H1 (cell line): ENCODE results near the gene BAIAP2L2. TPM values are rescaled to one million over a fixed set of nuclear protein-coding genes. Genes with fewer than 3 reads are reported as not detected.

Source experiments
- CTCF ChIA-PET: fragments of 300-600 bp; sonication (Branson Sonifier 250); formaldehyde crosslinking; loops from one replicate; lab custom pipeline; 2021; ENCODE audit not compliant: partially characterized antibody; lab: Charles Lee
- POLR2A ChIA-PET: fragments of 300-600 bp; sonication (Branson Sonifier 250); formaldehyde crosslinking; loops from one replicate; lab custom pipeline; 2021; ENCODE audit warnings: inconsistent platforms; ENCODE audit not compliant: partially characterized antibody; lab: Charles Lee
- DNase-seq, 2 experiments: peaks; one replicate each; pipeline versions ENCODE4 v3.0.0 to v3.0.0-alpha.2; 2010 to 2022; ENCODE audit warnings: low spot score in 2 of 2, low read depth in 1 of 2, mixed read lengths in 1 of 2
- FAIRE-seq: peaks from 2 replicates; lab custom pipeline; 2011; peaks lifted over from hg19 to GRCh38; lab: Jason Lieb, UNC
- H2AFZ ChIP-seq: 2 replicates; pipeline ENCODE4 v1.8.1; 2012; ENCODE audit warnings: low read length, inconsistent platforms
- H2AK5ac ChIP-seq: 2 replicates; pipeline ENCODE4 v1.6.1; 2013; ENCODE audit warnings: low read depth, low read length
- H2BK120ac ChIP-seq: replicated peaks from 2 replicates; pipeline ENCODE3; 2013; ENCODE audit warnings: low read depth, low read length, inconsistent platforms
- H2BK12ac ChIP-seq: 2 replicates; pipeline ENCODE4 v1.6.1; 2013; ENCODE audit warnings: low read depth, low read length
- H2BK15ac ChIP-seq: 2 replicates; pipeline ENCODE4 v1.6.1; 2013; ENCODE audit warnings: low read length
- H2BK20ac ChIP-seq: 2 replicates; pipeline ENCODE4 v1.6.1; 2013; ENCODE audit warnings: low read length
- H2BK5ac ChIP-seq: 2 replicates; pipeline ENCODE4 v1.6.1; 2013; ENCODE audit warnings: low read depth, low read length
- H3K14ac ChIP-seq: 2 replicates; pipeline ENCODE4 v1.6.1; 2013; ENCODE audit warnings: inconsistent platforms; ENCODE audit not compliant: insufficient read length
- H3K18ac ChIP-seq: 2 replicates; pipeline ENCODE4 v1.6.1; 2013; ENCODE audit warnings: low read length; ENCODE audit errors: extremely low read depth
- H3K23ac ChIP-seq: 2 replicates; pipeline ENCODE4 v1.6.1; 2013; ENCODE audit warnings: inconsistent platforms; ENCODE audit not compliant: insufficient read length
- H3K23me2 ChIP-seq: 2 replicates; pipeline ENCODE4 v1.6.1; 2013; ENCODE audit warnings: low read depth, low read length
- H3K27ac ChIP-seq: 2 replicates; pipeline ENCODE4 v1.6.1; 2011; ENCODE audit warnings: low read depth, low read length, inconsistent platforms
- H3K27me3 ChIP-seq, 4 experiments: replicated peaks in 1 of 4; 1 replicate in 1 of 4; 2 replicates in 3 of 4; pipeline versions ENCODE4 v1.6.1 to v1.8.1; 2011 to 2013; ENCODE audit warnings: low read length in 3 of 4, mild to moderate bottlenecking in 3 of 4, inconsistent platforms in 2 of 4, mixed read lengths in 2 of 4, moderate library complexity in 1 of 4; ENCODE audit not compliant: control insufficient read depth in 3 of 4, insufficient read depth in 3 of 4; ENCODE audit errors: extremely low read depth in 1 of 4
- H3K36me3 ChIP-seq, 4 experiments: 2 replicates each; pipeline versions ENCODE4 v1.6.1 to v1.8.1; 2011 to 2013; ENCODE audit warnings: mild to moderate bottlenecking in 4 of 4, low read length in 3 of 4, moderate library complexity in 2 of 4, control low read depth in 1 of 4, inconsistent platforms in 1 of 4; ENCODE audit not compliant: insufficient read depth in 4 of 4, control insufficient read depth in 2 of 4
- H3K4ac ChIP-seq: replicated peaks from 2 replicates; pipeline ENCODE3; 2013; ENCODE audit warnings: low read length, low read depth, mixed read lengths, inconsistent platforms; ENCODE audit not compliant: insufficient read length
- H3K4me1 ChIP-seq, 4 experiments: replicated peaks in 1 of 4; 1 replicate in 1 of 4; 2 replicates in 3 of 4; pipeline versions ENCODE4 v1.6.1 to v1.8.1; 2011 to 2013; ENCODE audit warnings: low read length in 3 of 4, inconsistent platforms in 2 of 4, mixed read lengths in 1 of 4; ENCODE audit not compliant: insufficient read depth in 4 of 4, control insufficient read depth in 3 of 4
- H3K4me2 ChIP-seq, 2 experiments: 2 replicates each; pipeline versions ENCODE4 v1.6.1 to v1.8.1; 2011 to 2013; ENCODE audit warnings: low read depth in 2 of 2, low read length in 2 of 2, control low read depth in 1 of 2, inconsistent platforms in 1 of 2, mild to moderate bottlenecking in 1 of 2; ENCODE audit not compliant: insufficient read depth in 1 of 2
- H3K4me3 ChIP-seq, 4 experiments: fragments of 200-600, 300-600 bp in 1 of 4; sonication (generic), shearing (Covaris generic), sonication (Bioruptor Twin) in 1 of 4; 2 replicates each; pipeline versions ENCODE4 v1.5.1 to v1.8.1; 2011 to 2016; ENCODE audit warnings: low read length in 4 of 4, low read depth in 3 of 4, control low read depth in 2 of 4, inconsistent platforms in 2 of 4, mild to moderate bottlenecking in 2 of 4, mixed read lengths in 1 of 4, moderate library complexity in 1 of 4; ENCODE audit not compliant: insufficient read depth in 2 of 4; ENCODE audit errors: extremely low read depth in 1 of 4
- H3K56ac ChIP-seq: replicated peaks from 2 replicates; pipeline ENCODE3; 2013; ENCODE audit warnings: low read depth, mild to moderate bottlenecking, mixed read lengths, low read length, inconsistent platforms; ENCODE audit not compliant: insufficient read length
- H3K79me1 ChIP-seq: 2 replicates; pipeline ENCODE4 v1.6.1; 2013; ENCODE audit warnings: low read depth, low read length, control low read depth
- H3K79me2 ChIP-seq, 2 experiments: 2 replicates each; pipeline versions ENCODE4 v1.6.1 to v1.8.1; 2012 to 2013; ENCODE audit warnings: low read length in 2 of 2, mild to moderate bottlenecking in 2 of 2, inconsistent platforms in 1 of 2; ENCODE audit not compliant: insufficient read depth in 2 of 2, control insufficient read depth in 1 of 2
- H3K9ac ChIP-seq, 4 experiments: replicated peaks in 1 of 4; 1 replicate in 1 of 4; 2 replicates in 3 of 4; pipeline versions ENCODE4 v1.6.1 to v1.8.1; 2011 to 2013; ENCODE audit warnings: low read depth in 3 of 4, low read length in 3 of 4, control low read depth in 2 of 4, mild to moderate bottlenecking in 2 of 4, moderate library complexity in 2 of 4, inconsistent platforms in 1 of 4; ENCODE audit errors: extremely low read depth in 1 of 4
- H3K9me3 ChIP-seq, 2 experiments: 2 replicates each; pipeline versions ENCODE4 v1.6.1 to v1.8.1; 2012 to 2013; ENCODE audit warnings: mild to moderate bottlenecking in 2 of 2, moderate library complexity in 2 of 2, control low read depth in 1 of 2, inconsistent platforms in 1 of 2, low read depth in 1 of 2, low read length in 1 of 2, mixed read lengths in 1 of 2; ENCODE audit not compliant: insufficient read depth in 2 of 2
- H4K20me1 ChIP-seq, 2 experiments: replicated peaks in 1 of 2; 2 replicates each; pipeline versions ENCODE3 to v1.8.1; 2011 to 2013; ENCODE audit warnings: inconsistent platforms in 2 of 2, low read length in 2 of 2, mild to moderate bottlenecking in 1 of 2; ENCODE audit not compliant: insufficient read depth in 2 of 2, control insufficient read depth in 1 of 2
- H4K5ac ChIP-seq: 2 replicates; pipeline ENCODE4 v1.6.1; 2013; ENCODE audit warnings: low read length, low read depth, mixed read lengths, inconsistent platforms; ENCODE audit not compliant: insufficient read length
- H4K8ac ChIP-seq: 2 replicates; pipeline ENCODE4 v1.8.0; 2013; ENCODE audit warnings: mild to moderate bottlenecking, moderate library complexity, low read length, inconsistent platforms; ENCODE audit not compliant: insufficient read depth; ENCODE audit errors: extremely low read depth
- H4K91ac ChIP-seq: replicated peaks from 2 replicates; pipeline ENCODE3; 2013; ENCODE audit warnings: low read length, mixed read lengths, inconsistent platforms; ENCODE audit not compliant: insufficient read length
- CHD1 ChIP-seq: IDR thresholded peaks from 2 replicates; pipeline ENCODE4 v1.6.1; 2012; ENCODE audit warnings: low read depth, low read length, improper control_type of control experiment
- CTBP2 ChIP-seq: IDR thresholded peaks from 2 replicates; pipeline ENCODE4 v1.7.0; 2011; ENCODE audit warnings: borderline replicate concordance, mild to moderate bottlenecking, moderate library complexity, mixed read lengths, low read length; ENCODE audit not compliant: insufficient read depth, insufficient read length
- EZH2 ChIP-seq: fragments of 200-600 bp; sonication (generic); IDR thresholded peaks from 2 replicates; pipeline ENCODE4 v1.7.1; 2012; ENCODE audit warnings: low read depth, mild to moderate bottlenecking, moderate library complexity, low read length, inconsistent platforms; ENCODE audit not compliant: severe bottlenecking
- MAX ChIP-seq: IDR thresholded peaks from 2 replicates; pipeline ENCODE4 v1.6.1; 2012; ENCODE audit warnings: inconsistent platforms
- SIRT6 ChIP-seq: IDR thresholded peaks from one replicate; pipeline ENCODE4 v1.7.1; 2012; ENCODE audit warnings: low read length, inconsistent platforms
- ZNF274 ChIP-seq: IDR thresholded peaks from 2 replicates; pipeline ENCODE4 v1.7.0; 2012; ENCODE audit warnings: low read length, borderline replicate concordance; ENCODE audit errors: extremely low read depth
- WGBS, 2 experiments: shearing (Covaris generic) in 1 of 2; methylation state at CpG; one replicate each; pipeline versions ENCODE4 v1.1.6 to v1.1.7; 2013 to 2015; ENCODE audit warnings: low lambda C conversion rate in 2 of 2, mixed read lengths in 2 of 2, inconsistent platforms in 1 of 2, low coverage in 1 of 2, missing lambda C conversion rate in 1 of 2; ENCODE audit not compliant: insufficient replicate concordance in 2 of 2, insufficient coverage in 1 of 2, insufficient read length in 1 of 2; ENCODE audit errors: extremely low coverage in 1 of 2, missing lambda C conversion rate in 1 of 2; 5-methylcytosine and 5-hydroxymethylcytosine counted together
- polyA plus RNA-seq, 7 experiments: library from polyadenylated mRNA; depleted of rRNA in 3 of 7; stranded (reverse) in 5 of 7; unstranded in 2 of 7; fragments of >200 nt in 5 of 7; fragments of 200-250 nt in 2 of 7; gene quantifications; 1 replicate in 5 of 7; 2 replicates in 1 of 7; 4 replicates in 1 of 7; pipeline versions ENCODE4 v1.2.1 to v1.2.3, GENCODE V29; 2011 to 2013; ENCODE audit warnings: missing spikeins in 2 of 7, mixed read lengths in 2 of 7
- total RNA-seq: library from RNA; stranded (reverse); fragmentation: NEBNext Ultra II Directional; extraction: Animal tissue kit (Norgen Biotek cat#: 25700); gene quantifications from 2 replicates; pipeline ENCODE4 v1.2.1, GENCODE V29; 2021

Gene BAIAP2L2
- total and polyA plus RNA-seq, 2 of the 8 experiments (the other 6 are each of a cell fraction or from before 2014, with no cell fraction given): 5.4 to 10.0 TPM

- no peak overlapping the region for H2AK5ac ChIP-seq
- no peak overlapping the region for H4K8ac ChIP-seq
- H3K4me3 ChIP-seq: no peak overlapping the region
- no peak for FAIRE-seq
- no peak overlapping the region for H3K9ac ChIP-seq
- POLR2A ChIA-PET: interaction anchor here (0.9 to 1.2 kb wide), 3 partner anchors 8 to 67 kb away, joined by 3 to 5 read pairs (median 3); partner anchors contain the start of gene PICK1
- no peak overlapping the region for H3K56ac ChIP-seq
- peaks cover 7 to 20% (median 12%) of the 10 kb centered on the region in 4 experiments; a peak in 7 of 8 replicates for H3K36me3 ChIP-seq
- H4K91ac ChIP-seq: no peak overlapping the region
- no peaks in the 10 kb centered on the region for H3K27me3 ChIP-seq
- no peak overlapping the region for H3K14ac ChIP-seq
- no peak overlapping the region for H3K4me2 ChIP-seq
- H3K27ac ChIP-seq: no peak overlapping the region
- 93% methylated on average over 4 of the region's 8 CpGs; no CpG with 5 or more reads in 1 of the 2 experiments for WGBS, 2 experiments
- no peaks in the 10 kb centered on the region for H3K4me1 ChIP-seq
- no peak overlapping the region for H3K23ac ChIP-seq
- H2BK12ac ChIP-seq: no peak overlapping the region
- H2AFZ ChIP-seq: no peak overlapping the region
- H4K5ac ChIP-seq: no peak overlapping the region
- CTCF ChIA-PET: interaction anchor here (0.5 to 12.5 kb wide), 9 partner anchors 9 to 1160 kb away, joined by 3 to 264 read pairs (median 6); partner anchors contain the start of gene PICK1
- no peak overlapping the region for H2BK120ac ChIP-seq
- H3K79me2 ChIP-seq: no peaks in the 10 kb centered on the region
- no peaks in the 10 kb centered on the region for H3K9me3 ChIP-seq
- DNase-seq: no peak
- H2BK15ac ChIP-seq: no peak overlapping the region
- peaks cover 0 to 4% of the 10 kb centered on the region in 2 experiments for H4K20me1 ChIP-seq
- TF ChIP-seq ZNF274 (no peak), EZH2 (no peak), CTBP2 (no peak), MAX (no peak), SIRT6 (no peak), CHD1 (no peak)
- H3K79me1 ChIP-seq: no peaks in the 10 kb centered on the region
- H3K18ac ChIP-seq: no peak overlapping the region
- no peaks in the 10 kb centered on the region for H3K23me2 ChIP-seq
- no peak overlapping the region for H2BK5ac ChIP-seq
- H2BK20ac ChIP-seq: no peak overlapping the region
- no peak overlapping the region for H3K4ac ChIP-seq
These were observed 44.9 kb downstream of the BAIAP2L2 start for GRCh38 chr22:38065539-38065938.
